Activated CD8-positive, alpha-beta memory T cell treated with anti-CD3 and anti-CD28 coated beads for 36 hours (primary cell): ENCODE data around the gene EME2. TPM values are rescaled to one million over a fixed set of nuclear protein-coding genes. Genes with fewer than 3 reads are reported as not detected.

Experiments
- CTCF ChIA-PET: fragments of 350-600 bp; sonication (Branson Sonifier 250); formaldehyde crosslinking; loops from one replicate; lab custom pipeline; 2021; ENCODE audit warnings: antibody characterized with exemption; lab: Charles Lee
- POLR2A ChIA-PET: fragments of 350-600 bp; sonication (Branson Sonifier 250); formaldehyde crosslinking; loops from one replicate; lab custom pipeline; 2021; ENCODE audit warnings: antibody characterized with exemption; lab: Charles Lee
- total RNA-seq, 2 experiments: library from RNA; stranded (reverse); gene quantifications; one replicate each; pipeline ENCODE4 v1.2.3, GENCODE V29; 2021

EME2 gene
- total RNA-seq, 2 experiments from 2014 or later, result 20.3 TPM

- ChIA-PET CTCF (interaction anchor here (0.7 to 1.6 kb wide), 3 partner anchors 9 to 68 kb away, joined by 3 to 7 read pairs (median 4); partner anchors contain the start of genes NUBP2 and SPSB3), POLR2A (interaction anchor here (0.6 to 5.2 kb wide), 3 partner anchors 8 to 424 kb away, joined by 3 to 42 read pairs (median 4); partner anchors contain the start of genes NUBP2, RPS2 and SPSB3)
These were observed 1.3 kb downstream of the EME2 start for GRCh38 chr16:1773703-1774447.

GRCh38 chr16:1774448-1774780 is 1.8 kb downstream of the EME2 start:
- CTCF ChIA-PET, result interaction anchor here (0.7 to 1.6 kb wide), 3 partner anchors 8 to 69 kb away, joined by 3 to 7 read pairs (median 4); partner anchors contain the start of genes NUBP2 and SPSB3
- POLR2A ChIA-PET, result interaction anchor here (1.8 to 5.2 kb wide), 2 partner anchors 8 to 190 kb away, joined by 4 to 42 read pairs; partner anchors contain the start of genes NUBP2, RPS2 and SPSB3

GRCh38 chr16:1775006-1775845 is 2.6 kb downstream of the EME2 start:
- ChIA-PET CTCF (interaction anchor here (1.2 to 1.6 kb wide), 2 partner anchors 7 to 66 kb away, joined by 4 to 7 read pairs; partner anchors contain the start of genes NUBP2 and SPSB3), POLR2A (interaction anchor here (1.8 kb wide), 1 partner anchor 190 kb away, joined by 4 read pairs; the partner anchor contains the start of gene RPS2)

- CTCF ChIA-PET, result no interaction called here
- POLR2A ChIA-PET, result no interaction called here
These were observed 3.4 kb downstream of the EME2 start for GRCh38 chr16:1775846-1776671.

GRCh38 chr16:1776672-1776955 is 4.0 kb downstream of the EME2 start:
- CTCF ChIA-PET, result no interaction called here
- POLR2A ChIA-PET, result no interaction called here

GRCh38 chr16:1776991-1777374 is 4.4 kb downstream of the EME2 start:
- POLR2A ChIA-PET, result interaction anchor here (0.6 kb wide), 1 partner anchor 38 kb away, joined by 6 read pairs; no protein-coding TSS in a partner anchor
- CTCF ChIA-PET, result no interaction called here

- CTCF ChIA-PET, result no interaction called here
These were observed 5.0 kb downstream of the EME2 start for GRCh38 chr16:1777375-1778199.

GRCh38 chr16:1778200-1779179 is 5.9 kb downstream of the EME2 start:
- CTCF ChIA-PET, result no interaction called here
- POLR2A ChIA-PET, result interaction anchor here (0.6 kb wide), 1 partner anchor 280 kb away, joined by 9 read pairs; no protein-coding TSS in a partner anchor

More at GRCh38 chr16:1777375-1778199, 5.0 kb downstream of the EME2 start:
- POLR2A ChIA-PET, result interaction anchor here (0.6 kb wide), 2 partner anchors 37 to 279 kb away, joined by 6 to 9 read pairs; no protein-coding TSS in a partner anchor

GRCh38 chr16:1779234-1779701 is 6.7 kb downstream of the EME2 start:
- ChIA-PET CTCF (no interaction called here), POLR2A (no interaction called here)

- ChIA-PET CTCF (interaction anchor here (0.9 kb wide), 1 partner anchor 411 kb away, joined by 3 read pairs; no protein-coding TSS in a partner anchor), POLR2A (no interaction called here)
These were observed 7.4 kb downstream of the EME2 start for GRCh38 chr16:1779741-1780676.

GRCh38 chr16:1780677-1781072 is 8.1 kb downstream of the EME2 start:
- ChIA-PET POLR2A (interaction anchor here (1.2 kb wide), 1 partner anchor 201 kb away, joined by 3 read pairs; the partner anchor contains the start of gene NOXO1), CTCF (no interaction called here)

- POLR2A ChIA-PET, result interaction anchor here (1.2 to 2.6 kb wide), 4 partner anchors 10 to 200 kb away, joined by 3 to 42 read pairs (median 8); partner anchors contain the start of genes EME2, MRPS34, NME3 and NOXO1
- CTCF ChIA-PET, result no interaction called here
These were observed 8.6 kb downstream of the EME2 start for GRCh38 chr16:1781254-1781653.

- ChIA-PET POLR2A (interaction anchor here (0.6 to 2.6 kb wide), 11 partner anchors 10 to 361 kb away, joined by 3 to 42 read pairs (median 4); partner anchors contain the start of genes EME2, FAHD1, HAGH and MAPK8IP3), CTCF (interaction anchor here (0.7 to 1.8 kb wide), 5 partner anchors 8 to 226 kb away, joined by 3 to 19 read pairs (median 4); partner anchors contain the start of genes EME2, IGFALS, JPT2 and MRPS34)
These were observed 9.3 kb downstream of the EME2 start for GRCh38 chr16:1781758-1782407.

- ChIA-PET POLR2A (interaction anchor here (0.6 to 2.6 kb wide), 12 partner anchors 9 to 362 kb away, joined by 3 to 42 read pairs (median 6); partner anchors contain the start of genes EME2, FAHD1, HAGH and MAPK8IP3), CTCF (interaction anchor here (0.6 to 1.8 kb wide), 7 partner anchors 9 to 358 kb away, joined by 3 to 19 read pairs (median 4); partner anchors contain the start of genes EME2, IGFALS, JPT2 and MAPK8IP3)
These were observed 10.0 kb downstream of the EME2 start, which contains the start of the genes NUBP2 and SPSB3 for GRCh38 chr16:1782408-1783264. TSS of gene NUBP2 (plus strand) at chr16:1782960. CDS start at chr16:1783021, 61 bp downstream. TSS of gene SPSB3 (minus strand) at chr16:1782571. CDS start at chr16:1781483, 1,088 bp downstream.
